Vagina (tissue), 2 donors: Measurements from ENCODE around the gene UNC13B. TPM values are rescaled to one million over a fixed set of nuclear protein-coding genes. Genes with fewer than 3 reads are reported as not detected.
"Not testable (repeated sequence)": the region's sequence is repeated elsewhere in the genome, so short reads cannot be mapped to it uniquely, and the experiment has no call there.

Source experiments
- DNase-seq, 2 donors: peaks; one replicate each; pipeline ENCODE4 v3.0.0-alpha.2; 2017; ENCODE audit errors: extremely low spot score in 2 of 2
- H3K27ac ChIP-seq: fragments of 200-600 bp; sonication (generic); one replicate; pipeline ENCODE4 v1.5.1; 2019
- H3K27me3 ChIP-seq: fragments of 200-600 bp; sonication (generic); one replicate; pipeline ENCODE4 v1.5.1; 2019
- H3K36me3 ChIP-seq, 2 donors: fragments of 200-600 bp; sonication (generic); one replicate each; pipeline ENCODE4 v1.5.1; 2017 to 2019
- H3K4me1 ChIP-seq: fragments of 200-600 bp; sonication (generic); one replicate; pipeline ENCODE4 v1.5.1; 2019
- H3K4me3 ChIP-seq, 2 donors: fragments of 200-600 bp; sonication (generic); 1 replicate in 1 of 2; 2 replicates in 1 of 2; pipeline ENCODE4 v1.5.1; 2016 to 2019
- H3K9me3 ChIP-seq: fragments of 200-600 bp; sonication (generic); one replicate; pipeline ENCODE4 v1.5.1; 2019
- POLR2A ChIP-seq, 2 donors: fragments of 450-650 bp; IDR thresholded peaks; one replicate each; pipeline ENCODE4 v1.6.1; 2017; ENCODE audit warnings: antibody characterized with exemption in 2 of 2, mild to moderate bottlenecking in 2 of 2, moderate library complexity in 2 of 2
- POLR2AphosphoS5 ChIP-seq, 2 donors: sonication (generic); formaldehyde crosslinking; IDR thresholded peaks; one replicate each; pipeline ENCODE4 v1.9.0; 2017; ENCODE audit warnings: antibody characterized with exemption in 2 of 2, mild to moderate bottlenecking in 2 of 2, low read depth in 1 of 2; ENCODE audit not compliant: insufficient read depth in 1 of 2
- intact Hi-C: fragments of 100-400 bp; cut with DNase I; formaldehyde crosslinking; loops from one replicate; pipeline ENCODE4 v1.15.1; 2023
- total RNA-seq: library from RNA; depleted of rRNA; stranded (reverse); fragments of >200 nt; gene quantifications from one replicate; pipeline ENCODE4 v1.2.3, GENCODE V29; 2016
- TF ChIP-seq, protein P1 (sequence below), 3 experiments: fragments of 450-650 bp in 2 of 3; fragments of 200-600 bp in 1 of 3; sonication (generic) in 1 of 3; IDR thresholded peaks; one replicate each; pipeline ENCODE4 v1.5.1; 2017 to 2019; ENCODE audit warnings: antibody characterized with exemption in 3 of 3, mild to moderate bottlenecking in 2 of 3, moderate library complexity in 2 of 3

Gene UNC13B
- total RNA-seq, 1 donor from 2014 or later: 20.4 TPM

DNA sequence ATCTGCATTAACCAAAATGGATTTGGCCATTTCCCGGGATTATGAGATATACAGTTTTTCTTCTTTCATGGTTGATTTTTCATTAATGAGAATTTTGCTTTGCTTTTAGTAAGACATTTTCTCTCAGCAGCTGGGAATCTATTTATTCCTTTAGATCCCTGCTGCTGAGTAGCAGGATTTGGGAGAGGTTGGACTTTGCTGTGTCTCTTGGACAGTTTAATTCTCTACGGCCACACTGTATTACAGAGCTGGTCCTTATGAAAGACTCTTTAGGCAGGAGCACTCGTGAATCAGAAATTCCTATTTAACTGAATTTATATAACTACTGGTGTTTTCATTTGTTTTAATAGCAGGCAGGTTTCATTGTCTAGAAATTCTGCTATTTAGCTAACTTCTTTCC lies 1.6 kb downstream of the UNC13B start:
- Histone ChIP-seq H3K4me1 (peaks cover 20% of the 10 kb centered on the region), H3K27me3 (no peaks in the 10 kb centered on the region), H3K27ac (peak overlapping the region; percentile 85), H3K36me3 (no peaks in the 10 kb centered on the region), H3K9me3 (no peaks in the 10 kb centered on the region), H3K4me3 (peak overlapping the region; percentile 72 to 76)
- intact Hi-C loops: no loop called here
- TF ChIP-seq POLR2AphosphoS5 (IDR thresholded peaks at IDR 0.05; ENCODE audit: insufficient read depth in 1 of 2, low read depth in 1 of 2) (no peak), POLR2A (IDR thresholded peaks at IDR 0.05) (no peak)
- TF ChIP-seq, protein P1, sequence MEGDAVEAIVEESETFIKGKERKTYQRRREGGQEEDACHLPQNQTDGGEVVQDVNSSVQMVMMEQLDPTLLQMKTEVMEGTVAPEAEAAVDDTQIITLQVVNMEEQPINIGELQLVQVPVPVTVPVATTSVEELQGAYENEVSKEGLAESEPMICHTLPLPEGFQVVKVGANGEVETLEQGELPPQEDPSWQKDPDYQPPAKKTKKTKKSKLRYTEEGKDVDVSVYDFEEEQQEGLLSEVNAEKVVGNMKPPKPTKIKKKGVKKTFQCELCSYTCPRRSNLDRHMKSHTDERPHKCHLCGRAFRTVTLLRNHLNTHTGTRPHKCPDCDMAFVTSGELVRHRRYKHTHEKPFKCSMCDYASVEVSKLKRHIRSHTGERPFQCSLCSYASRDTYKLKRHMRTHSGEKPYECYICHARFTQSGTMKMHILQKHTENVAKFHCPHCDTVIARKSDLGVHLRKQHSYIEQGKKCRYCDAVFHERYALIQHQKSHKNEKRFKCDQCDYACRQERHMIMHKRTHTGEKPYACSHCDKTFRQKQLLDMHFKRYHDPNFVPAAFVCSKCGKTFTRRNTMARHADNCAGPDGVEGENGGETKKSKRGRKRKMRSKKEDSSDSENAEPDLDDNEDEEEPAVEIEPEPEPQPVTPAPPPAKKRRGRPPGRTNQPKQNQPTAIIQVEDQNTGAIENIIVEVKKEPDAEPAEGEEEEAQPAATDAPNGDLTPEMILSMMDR (IDR thresholded peaks at IDR 0.05): no peak
- no peak for DNase-seq

DNA sequence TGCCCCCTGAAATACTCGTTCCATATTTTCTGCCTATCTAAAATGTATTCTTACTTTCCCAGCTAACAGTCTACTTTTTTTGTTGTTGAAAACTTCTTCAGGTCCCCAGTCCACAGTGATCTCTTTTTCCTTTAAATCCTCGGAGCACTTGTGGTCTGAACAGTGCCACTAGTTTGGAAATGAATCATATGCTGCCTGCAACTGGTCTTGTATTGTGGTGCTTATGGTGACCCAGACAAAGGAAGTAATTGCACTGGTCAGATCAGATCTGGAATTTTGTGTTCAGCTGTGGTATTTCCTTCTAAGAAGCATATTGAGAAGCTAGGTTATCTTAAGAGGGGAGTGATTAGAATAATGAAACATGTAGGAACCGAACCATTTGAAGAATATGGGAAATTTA lies 2.9 kb downstream of the UNC13B start:
- Histone ChIP-seq H3K9me3 (no peaks in the 10 kb centered on the region), H3K36me3 (no peaks in the 10 kb centered on the region), H3K27ac (no peak overlapping the region), H3K27me3 (no peaks in the 10 kb centered on the region), H3K4me3 (no peak overlapping the region), H3K4me1 (peaks cover 20% of the 10 kb centered on the region)
- TF ChIP-seq, protein P1 (IDR thresholded peaks at IDR 0.05): no peak
- no peak for TF ChIP-seq POLR2AphosphoS5 (IDR thresholded peaks at IDR 0.05; ENCODE audit: insufficient read depth in 1 of 2, low read depth in 1 of 2)
- no peak for TF ChIP-seq POLR2A (IDR thresholded peaks at IDR 0.05)
- intact Hi-C loops: no loop called here
- no peak for DNase-seq

GRCh38 chr9:35167429-35167828 lies 5.6 kb downstream of the UNC13B start:
- H3K27me3 ChIP-seq, intact Hi-C loops, H3K4me3 ChIP-seq, H3K27ac ChIP-seq, DNase-seq, H3K36me3 ChIP-seq, H3K9me3 ChIP-seq: not testable (repeated sequence)
- H3K4me1 ChIP-seq: peaks cover 15% of the 10 kb centered on the region

DNA sequence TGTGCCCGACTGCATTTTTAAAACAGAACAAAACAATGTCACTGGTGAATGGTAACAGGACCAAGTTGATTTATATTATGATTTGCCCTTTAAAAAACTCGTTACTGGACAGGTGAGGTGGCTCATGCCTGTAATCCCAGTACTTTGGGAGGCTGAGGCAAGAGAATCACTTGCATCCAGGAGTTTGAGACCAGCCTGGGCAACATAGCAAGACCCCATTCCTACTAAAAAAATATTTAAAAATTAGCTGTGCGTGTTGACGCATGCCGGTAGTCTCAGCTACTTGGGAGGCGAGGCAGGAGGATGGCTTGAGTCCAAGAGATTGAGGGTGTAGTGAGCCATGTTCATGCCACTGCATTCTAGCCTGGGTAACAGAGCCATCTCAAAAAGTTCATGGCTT lies 7.2 kb downstream of the UNC13B start:
- Histone ChIP-seq H3K36me3 (no peaks in the 10 kb centered on the region), H3K9me3 (no peaks in the 10 kb centered on the region), H3K4me3 (no peak overlapping the region), H3K4me1 (peaks cover under 1% of the 10 kb centered on the region), H3K27me3 (no peaks in the 10 kb centered on the region), H3K27ac (no peak overlapping the region)
- no peak for TF ChIP-seq POLR2A (IDR thresholded peaks at IDR 0.05)
- no peak for TF ChIP-seq POLR2AphosphoS5 (IDR thresholded peaks at IDR 0.05; ENCODE audit: insufficient read depth in 1 of 2, low read depth in 1 of 2)
- TF ChIP-seq, protein P1 (IDR thresholded peaks at IDR 0.05): no peak
- no peak for DNase-seq
- intact Hi-C loops: no loop called here

- Histone ChIP-seq H3K36me3 (no peaks in the 10 kb centered on the region), H3K9me3 (no peaks in the 10 kb centered on the region), H3K27ac (no peak overlapping the region), H3K4me3 (no peak overlapping the region), H3K27me3 (no peaks in the 10 kb centered on the region), H3K4me1 (no peaks in the 10 kb centered on the region)
- DNase-seq: no peak
- TF ChIP-seq POLR2A (IDR thresholded peaks at IDR 0.05) (no peak), POLR2AphosphoS5 (IDR thresholded peaks at IDR 0.05; ENCODE audit: insufficient read depth in 1 of 2, low read depth in 1 of 2) (no peak)
- TF ChIP-seq, protein P1 (IDR thresholded peaks at IDR 0.05): no peak
- intact Hi-C loops: no loop called here
Measured at GRCh38 chr9:35172878-35173277, 11.1 kb downstream of the UNC13B start.

GRCh38 chr9:35177520-35177919 lies 15.7 kb downstream of the UNC13B start:
- DNase-seq: no peak
- no peak for TF ChIP-seq POLR2AphosphoS5 (IDR thresholded peaks at IDR 0.05; ENCODE audit: insufficient read depth in 1 of 2, low read depth in 1 of 2)
- TF ChIP-seq, protein P1 (IDR thresholded peaks at IDR 0.05): no peak
- no peak for TF ChIP-seq POLR2A (IDR thresholded peaks at IDR 0.05)
- Histone ChIP-seq H3K27ac (no peak overlapping the region), H3K9me3 (no peaks in the 10 kb centered on the region), H3K4me1 (no peaks in the 10 kb centered on the region), H3K27me3 (no peaks in the 10 kb centered on the region), H3K36me3 (no peaks in the 10 kb centered on the region), H3K4me3 (no peak overlapping the region)
- intact Hi-C loops: no loop called here
